DMS153 (cell line): ENCODE results near the gene ASIC3.
A peak's percentile ranks its signal among the peaks of the same experiment; 100 is the strongest.
"Not testable (repeated sequence)": the region's sequence is repeated elsewhere in the genome, so short reads cannot be mapped to it uniquely, and the experiment has no call there.

Experiments
- DNase-seq: peaks from one replicate; lab custom pipeline; 2025; lab: John Stamatoyannopoulos, UW

ASIC3 gene

GRCh38 chr7:151047976-151048815, at the start of gene ASIC3:
Gene ASIC3 (plus strand): TSS chr7:151048531. CDS start chr7:151048886, 355 bp downstream.
- no peak for DNase-seq

- DNase-seq, result no peak
These were observed 49.3 kb upstream of the ASIC3 start for GRCh38 chr7:150999001-150999400.

GRCh38 chr7:150999497-151000230, 48.7 kb upstream of the ASIC3 start:
- DNase-seq, result no peak

GRCh38 chr7:151000897-151001495, 47.3 kb upstream of the ASIC3 start:
- no peak for DNase-seq

GRCh38 chr7:151001546-151001945, 46.8 kb upstream of the ASIC3 start:
- DNase-seq, result no peak

- DNase-seq, result peak; percentile 70
These were observed 44.8 kb upstream of the ASIC3 start for GRCh38 chr7:151003572-151003971.

GRCh38 chr7:151005566-151005965, 42.8 kb upstream of the ASIC3 start:
- no peak for DNase-seq

- no peak for DNase-seq
These were observed 41.6 kb upstream of the ASIC3 start for GRCh38 chr7:151006590-151007300.

- no peak for DNase-seq
These were observed 40.8 kb upstream of the ASIC3 start for GRCh38 chr7:151007469-151007898.

GRCh38 chr7:151008143-151008510, 40.2 kb upstream of the ASIC3 start:
- no peak for DNase-seq

GRCh38 chr7:151008511-151009323, 39.6 kb upstream of the ASIC3 start:
- no peak for DNase-seq

GRCh38 chr7:151009327-151010036, 38.8 kb upstream of the ASIC3 start:
- DNase-seq, result no peak

- no peak for DNase-seq
These were observed 38.4 kb upstream of the ASIC3 start for GRCh38 chr7:151010037-151010306.

GRCh38 chr7:151010307-151011096, 37.8 kb upstream of the ASIC3 start:
- no peak for DNase-seq

GRCh38 chr7:151011097-151011409, 37.3 kb upstream of the ASIC3 start:
- no peak for DNase-seq

GRCh38 chr7:151011616-151012015, 36.7 kb upstream of the ASIC3 start:
- not testable (repeated sequence) for DNase-seq

- DNase-seq, result no peak
These were observed 36.2 kb upstream of the ASIC3 start for GRCh38 chr7:151012031-151012692.

GRCh38 chr7:151012911-151013347, 35.4 kb upstream of the ASIC3 start:
- DNase-seq, result peak; percentile 47

- DNase-seq, result no peak
These were observed 35.0 kb upstream of the ASIC3 start for GRCh38 chr7:151013356-151013732.
